Bronchial epithelial cell (primary cell): Measurements from ENCODE around the gene TES. TPM values are rescaled to one million over a fixed set of nuclear protein-coding genes. Genes with fewer than 3 reads are reported as not detected.
"Not testable (repeated sequence)": the region's sequence is repeated elsewhere in the genome, so short reads cannot be mapped to it uniquely, and the experiment has no call there.

Experiments
- DNase-seq: peaks from one replicate; pipeline ENCODE4 v3.0.0-alpha.2; 2010; ENCODE audit warnings: low read depth
- FAIRE-seq: peaks from 2 replicates; lab custom pipeline; 2011; peaks lifted over from hg19 to GRCh38; lab: Jason Lieb, UNC
- H3K27me3 ChIP-seq: 2 replicates; pipeline ENCODE4 v1.5.1; 2011; ENCODE audit warnings: low read length; ENCODE audit not compliant: control insufficient read depth, insufficient read depth
- H3K36me3 ChIP-seq: 2 replicates; pipeline ENCODE4 v1.5.1; 2011; ENCODE audit warnings: low read length; ENCODE audit not compliant: control insufficient read depth, insufficient read depth
- H3K4me3 ChIP-seq: 2 replicates; pipeline ENCODE4 v1.5.1; 2011; ENCODE audit warnings: mild to moderate bottlenecking, low read depth, low read length, control low read depth
- CTCF ChIP-seq: IDR thresholded peaks from 2 replicates; pipeline ENCODE4 v1.5.1; 2011; ENCODE audit warnings: mild to moderate bottlenecking, moderate library complexity, low read length, control low read depth, inconsistent platforms; ENCODE audit not compliant: insufficient read depth, severe bottlenecking
- total RNA-seq: library from RNA; depleted of rRNA; stranded (reverse); fragments of >200 nt; gene quantifications from 2 replicates; pipeline ENCODE4 v1.2.1, GENCODE V29; 2014

The TES gene
- total RNA-seq, 1 donor from 2014 or later = 276 TPM

GRCh38 chr7:116291937-116292336, 81.6 kb downstream of the TES start:
- no peak for TF ChIP-seq CTCF
- Histone ChIP-seq H3K36me3 (no peaks in the 10 kb centered on the region), H3K4me3 (no peak overlapping the region), H3K27me3 (no peaks in the 10 kb centered on the region)
- DNase-seq (no peak), FAIRE-seq (no peak)

GRCh38 chr7:116292381-116292780, 82.0 kb downstream of the TES start:
- no peak for FAIRE-seq
- Histone ChIP-seq H3K4me3 (no peak overlapping the region), H3K27me3 (no peaks in the 10 kb centered on the region), H3K36me3 (no peaks in the 10 kb centered on the region)
- no peak for TF ChIP-seq CTCF
- peak; percentile 69 for DNase-seq

GRCh38 chr7:116293139-116293538, 82.8 kb downstream of the TES start:
- no peak overlapping the region for H3K4me3 ChIP-seq
- no peak for TF ChIP-seq CTCF
- H3K27me3 ChIP-seq = no peaks in the 10 kb centered on the region
- H3K36me3 ChIP-seq = no peaks in the 10 kb centered on the region
- DNase-seq (no peak), FAIRE-seq (no peak)

GRCh38 chr7:116293633-116294032, 83.3 kb downstream of the TES start:
- DNase-seq (no peak), FAIRE-seq (no peak)
- no peak for TF ChIP-seq CTCF
- no peaks in the 10 kb centered on the region for H3K36me3 ChIP-seq
- H3K27me3 ChIP-seq = no peaks in the 10 kb centered on the region
- H3K4me3 ChIP-seq = no peak overlapping the region

- not testable (repeated sequence) for H3K4me3 ChIP-seq, FAIRE-seq, H3K36me3 ChIP-seq, H3K27me3 ChIP-seq, DNase-seq
These were observed 85.6 kb downstream of the TES start for GRCh38 chr7:116295903-116296302.

GRCh38 chr7:116298055-116298454, 87.7 kb downstream of the TES start:
- TF ChIP-seq CTCF = no peak
- no peak for FAIRE-seq

More at GRCh38 chr7:116298055-116298454, 87.7 kb downstream of the TES start:
- Histone ChIP-seq H3K36me3 (no peaks in the 10 kb centered on the region), H3K4me3 (no peak overlapping the region), H3K27me3 (no peaks in the 10 kb centered on the region)
- DNase-seq = no peak
